Colon (tissue), 2 donors: ENCODE data around the gene PSG1.
"Not testable (repeated sequence)": the region's sequence is repeated elsewhere in the genome, so short reads cannot be mapped to it uniquely, and the experiment has no call there.

Source experiments
- FAIRE-seq: peaks from 2 replicates; lab custom pipeline; 2012; peaks lifted over from hg19 to GRCh38; lab: Jason Lieb, UNC
- donor health status: control.
- donor health status: control.

The PSG1 gene

DNA sequence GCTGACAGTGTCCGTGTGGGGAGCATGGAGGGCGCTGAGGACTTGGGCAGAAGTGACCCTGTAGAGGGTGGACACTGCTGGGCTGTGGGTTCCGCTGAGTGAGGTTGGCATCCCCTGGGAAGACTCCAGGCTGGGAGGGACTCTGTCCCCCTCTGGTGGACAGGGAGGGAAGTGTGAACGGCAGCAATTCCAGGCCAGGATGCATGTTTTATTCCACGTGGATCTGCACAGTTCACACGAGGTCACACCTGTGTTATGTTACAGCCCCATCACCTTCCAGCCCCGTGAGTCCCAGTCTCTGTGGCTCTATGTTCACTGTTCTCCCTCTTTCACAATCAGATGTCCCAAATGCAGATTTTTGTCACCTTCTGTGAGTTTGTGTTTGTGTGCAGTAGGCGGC, 1.8 kb upstream of the PSG1 start:
- not testable (repeated sequence) for FAIRE-seq

DNA sequence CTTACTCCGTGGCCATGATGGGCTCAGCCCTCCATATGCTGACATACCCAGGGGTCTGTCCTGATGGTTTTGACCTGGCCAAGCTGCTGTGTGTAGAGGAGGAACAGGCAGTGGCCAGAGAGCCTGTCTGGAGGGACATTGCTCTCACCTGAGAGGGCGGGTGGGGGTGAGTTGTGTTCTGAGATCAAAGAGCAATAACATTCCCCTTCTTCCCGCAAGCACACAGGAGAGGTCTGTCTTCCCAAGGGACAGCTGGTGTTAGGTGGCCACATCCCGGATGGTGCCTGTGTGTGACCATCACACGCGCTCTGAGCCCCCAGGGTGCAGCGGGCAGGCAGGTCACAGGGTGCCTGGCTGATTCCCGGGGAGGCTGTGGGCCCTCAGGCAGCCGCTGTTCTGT, 1.1 kb upstream of the PSG1 start:
- FAIRE-seq = not testable (repeated sequence)

DNA sequence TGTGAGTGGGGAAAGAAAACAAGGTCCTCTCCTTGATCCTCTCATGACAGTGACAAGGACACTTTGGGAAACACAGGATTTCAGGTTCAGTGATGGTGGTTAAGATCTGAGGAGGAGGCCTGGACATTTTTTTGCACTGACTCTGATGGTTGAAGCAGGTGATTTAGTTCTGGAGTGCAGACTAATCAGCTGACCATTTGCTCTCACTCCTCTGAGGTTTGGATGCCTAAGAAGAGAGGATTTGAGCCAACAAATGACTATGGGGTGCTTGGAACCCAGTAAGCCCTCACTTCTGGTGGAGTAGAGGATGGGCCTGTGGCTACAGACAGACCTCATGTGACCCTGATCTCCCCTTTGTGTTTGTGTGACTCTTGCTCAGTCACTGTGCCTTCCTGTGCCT, 2.9 kb downstream of the PSG1 start:
- FAIRE-seq = not testable (repeated sequence)

DNA sequence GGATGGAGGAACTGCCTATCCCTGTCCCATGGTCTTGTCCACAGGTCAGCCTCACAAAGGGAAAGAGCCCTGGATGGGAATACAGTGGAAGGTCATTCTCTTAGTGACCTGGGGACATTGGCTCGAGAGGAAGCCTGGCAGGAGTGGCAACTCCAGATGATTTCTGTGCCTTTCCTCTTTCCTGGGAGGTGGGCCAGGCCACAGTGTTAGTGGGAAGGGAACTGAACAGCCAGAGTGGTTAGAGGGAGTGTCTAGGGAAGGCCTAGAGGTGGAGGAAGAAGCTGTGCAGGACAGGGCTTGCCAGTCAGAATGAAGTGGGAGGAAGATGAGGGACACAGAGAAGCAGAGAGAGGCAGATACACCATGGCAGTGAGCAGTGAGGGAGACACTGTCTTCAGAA, 3.6 kb downstream of the PSG1 start:
- not testable (repeated sequence) for FAIRE-seq

DNA sequence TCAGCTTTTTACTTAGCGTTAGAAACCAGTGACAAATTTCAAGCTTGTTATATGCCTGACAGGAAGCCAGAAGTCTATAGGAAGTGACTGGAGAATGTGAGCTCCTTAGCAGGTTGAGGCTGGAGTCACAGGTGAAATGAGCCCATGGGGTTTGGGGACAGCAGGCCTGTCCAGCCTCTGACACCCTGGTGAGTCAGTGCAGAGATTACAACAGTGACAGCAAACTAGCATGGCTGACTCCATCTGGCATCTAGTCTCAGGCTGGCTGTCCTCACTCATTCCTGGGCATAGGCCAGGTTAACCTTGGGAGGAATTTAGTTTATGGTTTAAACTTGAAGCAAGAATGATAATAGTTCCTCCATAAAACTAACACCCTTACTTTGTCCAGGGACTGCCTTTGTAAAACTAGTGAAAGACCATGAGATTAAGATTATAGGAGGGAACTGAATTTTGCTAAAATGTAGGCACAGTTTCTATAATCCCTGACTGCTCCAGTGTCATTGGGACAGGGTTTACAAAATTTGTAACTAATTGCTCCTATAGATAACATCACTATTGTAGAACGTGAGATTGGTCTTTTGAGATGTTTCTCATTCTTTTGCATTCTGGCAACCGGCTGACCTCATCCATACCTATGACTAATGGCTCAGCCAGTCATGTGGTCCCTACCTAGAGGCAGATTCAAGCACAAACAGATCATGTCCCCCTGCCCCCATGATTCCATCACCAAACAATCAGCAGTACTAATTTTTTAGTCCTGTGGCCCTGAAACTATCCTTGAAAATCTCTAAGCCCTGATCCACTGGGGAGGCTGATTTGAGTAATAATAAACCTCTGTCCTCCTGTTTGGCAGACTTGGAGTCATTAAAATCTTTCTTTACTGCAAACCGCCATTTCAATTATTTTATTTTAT, 4.4 kb downstream of the PSG1 start:
- not testable (repeated sequence) for FAIRE-seq

DNA sequence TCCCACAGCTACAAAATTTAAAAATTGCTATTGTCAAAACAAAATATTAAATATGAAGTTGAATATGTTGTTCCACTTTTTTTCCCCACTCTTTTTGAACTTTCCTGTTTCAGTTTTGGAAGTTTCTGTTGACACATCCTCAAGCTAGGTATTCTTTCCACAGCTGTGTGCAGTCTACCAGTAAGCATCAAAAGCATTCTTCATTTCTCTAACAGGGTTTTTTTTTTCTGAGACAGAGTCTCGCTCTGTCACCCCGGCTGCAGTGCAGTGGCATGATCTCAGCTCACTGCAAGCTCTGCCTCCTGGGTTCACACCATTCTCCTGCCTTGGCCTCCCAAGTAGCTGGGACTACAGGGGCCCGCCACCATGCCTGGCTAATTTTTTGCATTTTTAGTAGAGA, 5.4 kb downstream of the PSG1 start:
- FAIRE-seq = not testable (repeated sequence)

DNA sequence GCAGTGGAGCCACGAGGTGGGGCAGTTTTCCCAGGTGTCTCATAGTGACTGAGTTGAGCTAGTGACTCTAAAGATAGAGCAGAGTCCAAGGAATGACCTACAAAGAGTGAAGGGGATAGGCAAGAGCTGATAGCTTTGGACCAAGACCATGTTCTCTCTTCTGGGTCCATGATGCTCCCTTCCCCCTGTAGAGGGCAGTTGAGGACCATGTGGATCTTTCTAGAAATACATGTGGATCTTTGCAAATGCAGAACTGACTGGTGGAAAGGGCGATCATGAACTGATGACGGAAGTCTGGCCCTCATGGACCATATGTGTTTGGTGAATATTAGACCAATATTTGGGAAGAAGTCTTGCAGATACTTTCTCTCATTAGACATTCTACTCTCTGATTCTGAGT, 6.9 kb downstream of the PSG1 start:
- no peak for FAIRE-seq

DNA sequence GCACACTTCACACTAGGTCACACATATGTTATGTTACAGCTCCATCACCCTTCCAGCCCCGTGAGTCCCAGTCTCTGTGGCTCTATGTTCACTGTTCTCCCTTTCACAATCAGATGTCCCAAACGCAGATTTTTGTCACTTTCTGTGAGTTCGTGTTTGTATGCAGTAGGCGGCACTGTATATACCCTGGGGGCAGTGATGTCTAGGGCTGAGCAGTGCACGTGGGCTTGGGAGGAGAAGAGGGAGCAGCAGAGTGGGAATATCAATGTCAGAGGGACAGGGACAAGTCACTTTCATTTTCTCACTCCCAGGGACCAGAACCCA, 22.0 kb downstream of the PSG1 start:
- FAIRE-seq = no peak

DNA sequence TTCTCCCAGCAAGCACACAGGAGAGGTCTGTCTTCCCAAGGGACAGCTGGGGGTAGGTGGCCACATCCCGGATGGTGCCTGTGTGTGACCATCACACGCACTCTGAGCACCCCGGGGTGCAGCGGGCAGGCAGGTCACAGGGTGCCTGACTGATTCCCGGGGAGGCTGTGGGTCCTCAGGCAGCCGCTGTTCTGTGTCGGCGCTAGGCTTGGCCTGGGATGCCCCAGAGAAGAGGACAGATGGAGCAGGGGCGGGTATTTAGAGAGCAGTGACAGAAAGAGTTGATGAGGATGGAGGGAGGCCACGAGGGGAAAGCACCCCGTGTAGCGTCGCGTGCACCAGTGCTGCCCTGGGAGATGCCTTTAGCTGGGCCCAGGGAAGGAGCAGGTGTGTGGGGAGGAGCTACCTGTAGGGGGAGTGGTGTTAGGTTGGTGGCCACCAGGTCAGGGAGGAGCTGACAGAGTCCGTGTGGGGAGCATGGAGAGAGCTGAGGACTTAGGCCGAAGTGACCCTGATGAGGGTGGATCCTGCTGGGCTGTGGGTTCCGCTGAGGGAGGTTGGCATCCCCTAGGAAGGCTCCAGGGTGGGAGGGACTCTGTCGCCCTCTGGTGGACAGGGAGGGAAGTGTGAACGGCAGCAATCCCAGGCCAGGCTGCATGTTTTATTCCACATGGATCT, 22.5 kb downstream of the PSG1 start:
- FAIRE-seq = not testable (repeated sequence)

DNA sequence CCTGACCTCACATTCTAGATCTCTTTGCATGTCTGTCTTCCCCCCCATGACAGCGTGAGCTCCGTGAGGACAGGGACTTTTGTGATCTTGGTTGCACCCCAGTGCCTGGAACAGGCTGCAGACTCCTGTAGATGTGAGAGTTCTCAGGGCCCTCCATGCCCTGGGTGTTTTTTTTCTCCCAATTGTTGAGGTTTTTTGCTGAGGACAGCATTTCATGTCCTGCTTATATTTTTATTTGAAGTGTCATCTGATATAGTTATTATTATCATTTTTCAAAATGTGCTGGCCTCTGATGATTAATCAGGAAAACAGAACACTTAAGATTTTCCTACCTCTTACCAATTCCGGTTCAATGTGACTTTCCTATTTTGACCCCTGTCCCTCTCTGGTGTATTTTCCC, 24.8 kb downstream of the PSG1 start:
- FAIRE-seq = not testable (repeated sequence)

DNA sequence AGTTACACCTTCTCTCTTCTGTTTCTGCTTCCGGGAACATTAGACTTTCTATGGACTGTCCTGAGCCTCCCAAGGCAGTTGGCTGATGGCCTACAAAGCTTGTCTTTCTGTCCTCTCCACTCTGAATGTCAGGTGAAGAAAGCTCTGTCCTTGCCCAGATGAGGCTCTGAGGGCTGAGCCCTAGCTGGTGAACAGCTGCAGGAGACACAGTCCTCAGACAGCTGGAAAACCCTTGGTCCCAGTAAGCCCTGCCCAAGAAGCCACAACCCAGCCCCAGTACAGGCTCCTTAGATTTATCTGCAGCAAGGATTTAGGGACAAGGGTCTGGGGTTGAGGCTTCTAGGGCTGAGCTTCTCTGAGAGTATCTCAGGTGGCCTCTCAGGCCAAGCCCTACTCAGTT, 26.3 kb downstream of the PSG1 start:
- FAIRE-seq = not testable (repeated sequence)

DNA sequence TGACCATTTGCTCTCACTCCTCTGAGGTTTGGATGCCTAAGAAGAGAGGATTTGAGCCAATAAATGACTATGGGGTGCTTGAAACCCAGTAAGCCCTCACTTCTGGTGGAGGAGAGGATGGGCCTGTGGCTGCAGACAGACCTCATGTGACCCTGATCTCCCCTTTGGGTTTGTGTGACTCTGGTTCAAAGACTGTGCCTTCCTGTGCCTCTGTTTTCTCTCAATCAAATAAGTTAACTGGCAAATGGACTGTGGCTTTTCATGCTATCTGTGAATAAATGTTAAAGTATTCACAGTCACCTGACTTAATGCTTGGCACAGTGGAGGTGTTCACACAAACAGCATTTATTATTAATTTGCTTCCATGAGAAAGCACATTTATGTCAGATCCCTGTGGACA, 26.7 kb downstream of the PSG1 start:
- not testable (repeated sequence) for FAIRE-seq

DNA sequence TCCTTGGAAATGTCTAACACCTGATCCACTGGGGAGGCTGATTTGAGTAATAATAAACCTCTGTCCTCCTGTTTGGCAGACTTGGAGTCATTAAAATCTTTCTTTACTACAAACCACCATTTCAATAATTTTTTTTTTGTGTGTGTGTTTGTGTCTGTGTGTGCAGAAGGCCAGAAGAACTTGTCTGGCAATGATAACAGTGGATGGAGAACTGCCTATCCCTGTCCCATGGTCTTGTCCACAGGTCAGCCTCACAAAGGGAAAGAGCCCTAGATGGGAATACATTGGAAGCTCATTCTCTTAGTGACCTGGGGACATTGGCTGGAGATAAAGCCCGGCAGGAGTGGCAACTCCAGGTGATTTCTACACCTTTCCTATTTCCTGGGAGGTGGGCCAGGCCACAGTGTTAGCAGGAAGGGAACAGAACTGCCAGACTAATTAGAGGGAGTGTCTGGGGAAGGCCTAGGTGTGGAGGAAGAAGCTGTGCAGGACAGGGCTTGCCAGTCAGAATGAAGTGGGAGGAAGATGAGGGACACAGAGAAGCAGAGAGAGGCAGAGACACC, 27.7 kb downstream of the PSG1 start:
- not testable (repeated sequence) for FAIRE-seq

DNA sequence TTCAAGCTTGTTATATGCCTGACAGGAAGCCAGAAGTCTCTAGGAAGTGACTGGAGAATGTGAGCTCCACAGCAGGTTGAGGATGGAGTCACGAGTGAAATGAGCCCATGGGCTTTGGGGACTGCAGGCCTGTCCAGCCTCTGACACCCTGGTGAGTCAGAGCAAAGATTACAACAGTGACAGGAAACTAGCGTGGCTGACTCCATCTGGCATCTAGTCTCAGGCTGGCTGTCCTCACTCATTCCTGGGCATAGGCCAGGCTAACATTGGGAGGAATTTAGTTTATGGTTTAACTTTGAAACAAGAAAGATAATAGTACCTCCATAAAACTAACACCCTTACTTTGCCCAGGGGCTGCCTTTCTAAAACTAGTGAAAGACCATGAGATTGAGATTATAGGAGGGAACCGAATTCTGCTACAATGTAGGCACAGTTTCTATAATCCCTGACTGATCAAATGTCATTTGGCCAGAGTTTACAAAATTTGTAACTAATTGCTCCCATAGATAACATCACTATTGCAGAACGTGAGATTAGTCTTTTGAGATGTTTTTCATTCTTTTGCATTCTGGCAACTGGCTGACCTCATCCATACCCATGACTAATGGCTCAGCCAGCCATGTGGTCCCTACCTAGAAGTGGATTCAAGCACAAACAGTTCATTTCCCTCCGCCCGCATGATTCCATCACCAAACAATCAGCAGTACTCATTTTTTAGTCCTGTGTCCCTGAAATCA, 28.4 kb downstream of the PSG1 start:
- no peak for FAIRE-seq

DNA sequence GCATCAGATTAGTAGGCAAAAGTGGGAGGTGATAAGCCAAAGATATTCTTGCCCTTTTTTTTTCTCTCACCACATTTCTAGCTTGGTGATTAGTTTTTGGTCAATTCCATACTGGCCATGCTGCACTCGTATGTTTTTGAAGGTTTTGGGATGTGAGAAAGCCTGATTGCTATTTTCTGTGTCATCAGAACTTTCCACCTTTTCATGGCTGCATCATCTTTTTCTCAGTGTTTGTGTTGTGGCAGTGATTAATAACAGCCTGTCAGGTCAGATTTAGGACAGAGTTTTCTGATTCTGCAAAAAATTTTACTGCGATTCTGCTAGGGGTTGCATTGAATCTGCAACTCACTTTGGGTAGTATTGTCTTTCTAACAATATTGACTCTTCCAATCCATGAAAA, 32.9 kb downstream of the PSG1 start:
- no peak for FAIRE-seq

DNA sequence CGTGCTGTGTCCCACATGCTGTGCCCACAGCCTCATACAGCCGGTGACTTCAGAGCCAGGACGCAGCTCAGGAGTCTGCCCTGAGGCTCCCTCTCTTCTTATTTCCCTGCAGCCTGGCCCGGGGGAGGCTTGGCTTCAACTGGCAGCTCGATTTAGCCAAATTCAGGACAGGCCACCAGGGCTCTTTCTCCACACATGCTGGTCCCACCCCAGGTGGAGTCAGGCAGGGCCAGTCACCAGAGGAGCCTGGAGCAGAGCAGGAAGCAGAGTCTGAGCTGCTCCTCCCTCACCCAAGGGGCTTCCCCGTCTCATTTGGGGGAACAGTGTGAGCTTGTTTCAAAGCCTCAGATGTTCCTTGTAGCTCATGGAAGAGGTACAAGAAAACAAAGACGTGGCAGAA, 35.9 kb downstream of the PSG1 start:
- not testable (repeated sequence) for FAIRE-seq

DNA sequence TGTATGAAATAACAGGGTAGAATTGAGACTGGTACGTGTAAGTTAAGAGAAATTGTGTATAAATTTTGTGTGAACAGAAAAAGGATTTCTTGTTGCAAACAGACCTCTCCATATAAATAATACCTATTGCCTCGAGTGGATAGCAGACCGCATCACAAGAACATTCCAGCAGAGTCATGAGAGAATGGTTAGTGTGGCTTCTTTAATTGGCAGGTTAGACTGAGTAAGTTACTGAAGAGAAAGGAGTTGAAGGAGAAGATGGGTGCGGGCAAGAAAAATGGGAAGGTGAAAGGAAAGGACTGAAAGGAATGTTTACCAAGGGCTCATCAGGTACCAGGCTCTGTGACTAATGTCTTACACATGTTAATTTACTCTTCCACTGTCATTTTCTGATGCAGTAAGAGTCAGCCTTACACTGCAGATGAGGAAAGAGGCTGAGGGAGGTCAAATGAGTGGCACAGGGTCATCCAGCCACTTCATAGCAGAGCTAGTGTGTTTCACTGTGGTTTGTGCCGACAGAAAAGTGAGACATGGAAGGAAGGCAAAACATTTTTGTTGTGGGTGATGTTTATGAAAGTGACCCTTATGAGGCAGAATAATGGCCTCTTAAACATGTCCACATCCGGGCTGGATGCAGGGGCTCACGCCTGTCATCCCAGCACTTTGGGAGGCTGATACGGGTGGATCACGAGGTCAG, 46.6 kb downstream of the PSG1 start:
- not testable (repeated sequence) for FAIRE-seq

DNA sequence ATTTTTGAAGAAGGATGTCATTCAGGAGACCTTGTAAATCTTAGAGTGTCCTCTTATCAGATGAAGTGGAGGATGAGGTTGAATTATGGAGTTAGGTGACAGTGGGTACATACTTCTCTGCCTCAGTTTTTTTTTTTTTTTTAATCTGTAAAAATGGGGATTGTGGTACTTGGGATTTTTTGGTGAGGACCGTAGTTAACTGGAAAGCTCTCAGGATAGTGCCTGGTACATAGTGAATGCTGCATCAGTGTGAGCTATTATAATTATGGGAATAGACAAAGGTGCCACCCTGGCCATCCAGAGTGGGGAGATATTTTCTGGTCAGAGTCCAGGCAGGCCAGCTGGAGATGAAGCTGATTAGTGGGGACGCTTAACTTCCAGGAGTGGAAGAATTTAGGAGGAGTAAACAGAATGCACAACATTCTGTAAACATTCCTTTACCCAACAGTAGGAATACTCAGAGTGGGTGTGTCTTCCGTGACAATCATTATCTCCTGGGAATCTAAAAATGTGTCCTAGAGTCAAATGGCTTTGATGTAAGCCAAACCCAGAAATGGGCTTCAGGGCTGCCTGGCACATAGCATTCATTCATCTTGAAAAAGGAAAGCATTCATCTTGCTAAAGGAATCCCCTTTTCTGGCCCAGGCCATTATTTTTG, 47.4 kb downstream of the PSG1 start:
- FAIRE-seq = not testable (repeated sequence)

DNA sequence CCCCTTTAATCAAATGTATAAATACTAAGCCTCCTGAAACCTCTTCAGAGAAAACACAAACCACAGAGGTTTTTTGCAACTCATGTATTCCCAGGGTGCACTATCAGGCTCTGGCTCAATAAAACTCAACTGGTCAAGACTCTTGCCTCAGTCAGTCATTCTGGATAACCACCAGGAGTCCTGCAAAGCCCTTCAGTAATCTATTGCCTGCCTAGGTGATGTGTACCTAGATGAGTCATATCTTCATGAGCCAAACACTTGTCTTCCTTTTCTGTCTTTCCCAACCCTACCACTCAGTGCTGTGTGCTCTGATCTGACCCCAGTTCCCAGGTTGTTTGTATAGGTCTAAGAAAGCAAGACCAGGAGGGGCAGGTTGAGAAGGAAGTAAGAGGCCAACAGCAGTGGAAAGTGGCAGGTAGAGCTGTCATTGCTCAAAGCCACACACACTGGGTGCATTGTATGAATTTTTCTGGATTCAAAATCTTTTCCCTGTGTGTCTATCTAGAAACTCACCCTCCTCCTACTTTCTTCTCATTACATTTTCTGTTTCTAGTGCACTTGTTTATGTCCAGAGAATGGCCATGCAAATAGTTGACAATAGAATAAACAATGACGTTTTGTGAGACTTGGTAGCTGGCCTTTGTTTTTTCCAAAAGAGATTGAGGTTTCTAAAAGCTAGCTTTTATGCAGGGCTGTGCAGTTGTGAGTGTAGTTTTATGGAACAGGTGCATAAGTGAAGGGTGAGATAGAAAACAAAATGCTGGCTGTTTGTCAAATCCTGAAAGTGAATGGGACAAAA, 48.1 kb downstream of the PSG1 start:
- no peak for FAIRE-seq

DNA sequence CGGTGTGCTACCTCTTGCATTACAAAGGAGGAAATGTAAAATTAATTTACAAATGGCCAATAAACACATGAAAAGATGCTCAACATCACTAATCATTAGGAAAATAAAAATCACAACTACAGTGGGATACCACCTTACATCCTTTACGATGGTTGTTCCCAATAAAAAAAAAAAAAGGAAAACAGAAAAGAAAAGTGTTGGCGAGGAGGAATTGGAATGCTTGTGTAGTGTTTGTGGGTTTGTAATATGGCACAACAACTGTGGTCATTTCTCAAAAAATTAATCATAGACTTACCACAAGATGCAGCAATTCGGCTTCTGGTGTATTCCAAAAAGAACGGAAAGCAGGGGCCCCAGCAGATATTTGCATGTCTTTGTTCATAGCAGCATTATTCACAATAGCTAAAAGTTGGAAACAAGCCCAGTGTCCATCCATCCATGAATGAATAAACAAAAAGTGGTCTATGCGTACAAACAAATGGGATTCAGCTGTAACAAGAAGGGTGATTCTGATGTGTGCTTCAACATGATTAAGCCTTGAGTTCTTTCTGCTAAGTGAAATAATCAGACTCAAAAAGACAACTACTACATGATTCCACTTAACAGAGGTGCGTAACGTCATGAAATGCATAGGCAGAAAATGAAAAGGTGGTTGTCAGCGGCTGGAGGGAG, 58.1 kb downstream of the PSG1 start:
- FAIRE-seq = not testable (repeated sequence)
